Hepatocyte (in vitro differentiated cells): ENCODE data around the gene CSH1. TPM values are rescaled to one million over a fixed set of nuclear protein-coding genes. Genes with fewer than 3 reads are reported as not detected.
"Not testable (repeated sequence)": the region's sequence is repeated elsewhere in the genome, so short reads cannot be mapped to it uniquely, and the experiment has no call there.

ENCODE experiments used
- DNase-seq: peaks from one replicate; pipeline ENCODE4 v3.0.0-alpha.2; 2016; ENCODE audit warnings: low spot score
- H2AFZ ChIP-seq: fragments of 200-600 bp; sonication (generic); 2 replicates; pipeline ENCODE4 v1.6.0; 2016; ENCODE audit warnings: antibody characterized with exemption, mild to moderate bottlenecking
- H3K27ac ChIP-seq: fragments of 200-600 bp; sonication (generic); 2 replicates; pipeline ENCODE4 v1.5.1; 2016; ENCODE audit warnings: mild to moderate bottlenecking
- H3K27me3 ChIP-seq: fragments of 200-600 bp; sonication (generic); 2 replicates; pipeline ENCODE4 v1.6.1; 2016
- H3K36me3 ChIP-seq: fragments of 200-600 bp; sonication (generic); replicated peaks from 2 replicates; pipeline ENCODE4 v1.5.1; 2016; ENCODE audit warnings: low read depth; ENCODE audit not compliant: insufficient read depth
- H3K4me1 ChIP-seq: fragments of 200-600 bp; sonication (generic); 2 replicates; pipeline ENCODE4 v1.5.1; 2016; ENCODE audit warnings: mild to moderate bottlenecking, moderate library complexity; ENCODE audit not compliant: insufficient read depth
- H3K4me2 ChIP-seq: fragments of 200-600 bp; sonication (generic); 2 replicates; pipeline ENCODE4 v1.6.0; 2016
- H3K4me3 ChIP-seq: fragments of 200-600 bp; sonication (generic); 2 replicates; pipeline ENCODE4 v1.5.1; 2016; ENCODE audit warnings: mild to moderate bottlenecking
- H3K79me2 ChIP-seq: fragments of 200-600 bp; sonication (generic); 2 replicates; pipeline ENCODE4 v1.6.0; 2017; ENCODE audit warnings: mild to moderate bottlenecking
- H3K9me2 ChIP-seq: fragments of 200-600 bp; sonication (generic); replicated peaks from 2 replicates; pipeline ENCODE4 v1.6.0; 2017; ENCODE audit warnings: mild to moderate bottlenecking; ENCODE audit not compliant: insufficient read depth
- H3K9me3 ChIP-seq: fragments of 200-600 bp; sonication (generic); 2 replicates; pipeline ENCODE4 v1.5.1; 2016; ENCODE audit warnings: low read depth, mild to moderate bottlenecking
- H4K20me1 ChIP-seq: fragments of 200-600 bp; sonication (generic); 2 replicates; pipeline ENCODE4 v1.6.0; 2016; ENCODE audit warnings: mild to moderate bottlenecking; ENCODE audit not compliant: insufficient read depth, poor library complexity, severe bottlenecking
- CTCF ChIP-seq: fragments of 200-600 bp; sonication (generic); IDR thresholded peaks from 2 replicates; pipeline ENCODE4 v1.5.1; 2016; ENCODE audit warnings: antibody characterized with exemption, mild to moderate bottlenecking; ENCODE audit not compliant: poor library complexity
- WGBS: methylation state at CpG from one replicate; pipeline ENCODE4 v1.1.6; 2016; ENCODE audit warnings: low lambda C conversion rate; ENCODE audit errors: missing lambda C conversion rate; 5-methylcytosine and 5-hydroxymethylcytosine counted together
- polyA plus RNA-seq: library from polyadenylated mRNA; unstranded; fragments of >200 nt; fragmentation: Nextera tagmentation; extraction: Ambion mirVana; gene quantifications from 2 replicates; pipeline ENCODE4 v1.2.1, GENCODE V29; 2016
- total RNA-seq: library from RNA; depleted of rRNA; stranded (reverse); fragments of >200 nt; gene quantifications from 2 replicates; pipeline ENCODE4 v1.2.3, GENCODE V29; 2014

Gene CSH1
- total and polyA plus RNA-seq, 2 experiments from 2014 or later, result 1.1 TPM; not detected in 1

- H3K4me1 ChIP-seq, H3K4me2 ChIP-seq, H3K9me3 ChIP-seq, H3K4me3 ChIP-seq, H4K20me1 ChIP-seq, H3K36me3 ChIP-seq, H2AFZ ChIP-seq, H3K27me3 ChIP-seq, H3K79me2 ChIP-seq, H3K27ac ChIP-seq, H3K9me2 ChIP-seq, DNase-seq: not testable (repeated sequence)
- WGBS, result 93% methylated on average over 8 of the region's 10 CpGs
These were observed 1.6 kb downstream of the CSH1 start for GRCh38 chr17:63894821-63895220.

- not testable (repeated sequence) for H3K79me2 ChIP-seq, H4K20me1 ChIP-seq, H3K36me3 ChIP-seq, H3K9me2 ChIP-seq, H2AFZ ChIP-seq, H3K4me1 ChIP-seq, H3K9me3 ChIP-seq, H3K4me3 ChIP-seq, H3K27me3 ChIP-seq, DNase-seq, H3K4me2 ChIP-seq, H3K27ac ChIP-seq
- WGBS, result 67% methylated on average over 3 of the region's 3 CpGs
These were observed 2.4 kb downstream of the CSH1 start for GRCh38 chr17:63894021-63894420.

- not testable (repeated sequence) for H3K9me2 ChIP-seq, DNase-seq, H3K36me3 ChIP-seq, H3K4me3 ChIP-seq, H3K79me2 ChIP-seq, H2AFZ ChIP-seq, H3K27me3 ChIP-seq, H3K9me3 ChIP-seq, H3K27ac ChIP-seq, H3K4me1 ChIP-seq, H4K20me1 ChIP-seq, H3K4me2 ChIP-seq
- WGBS, result 55% methylated on average over 11 of the region's 11 CpGs
- TF ChIP-seq CTCF, result peak; percentile 25
These were observed 3.9 kb downstream of the CSH1 start for GRCh38 chr17:63892316-63893037.

GRCh38 chr17:63889026-63889848, 7.1 kb downstream of the CSH1 start:
- not testable (repeated sequence) for H3K9me2 ChIP-seq, H3K36me3 ChIP-seq, H2AFZ ChIP-seq, H3K9me3 ChIP-seq, H3K4me1 ChIP-seq, H3K79me2 ChIP-seq, H4K20me1 ChIP-seq, H3K4me2 ChIP-seq, H3K4me3 ChIP-seq, H3K27me3 ChIP-seq, H3K27ac ChIP-seq
- TF ChIP-seq CTCF, result peak; percentile 46
- WGBS, result 46% methylated on average over 13 of the region's 13 CpGs
- peak; percentile 48 for DNase-seq

GRCh38 chr17:63885119-63885518, 11.3 kb downstream of the CSH1 start:
- not testable (repeated sequence) for H3K36me3 ChIP-seq, H3K4me2 ChIP-seq, H2AFZ ChIP-seq, H3K9me3 ChIP-seq, H3K4me1 ChIP-seq, H4K20me1 ChIP-seq, H3K9me2 ChIP-seq, DNase-seq, H3K4me3 ChIP-seq, H3K27ac ChIP-seq, H3K27me3 ChIP-seq, H3K79me2 ChIP-seq
- WGBS, result 94% methylated on average over 11 of the region's 11 CpGs

- H3K4me2 ChIP-seq, H3K9me2 ChIP-seq, H3K9me3 ChIP-seq, H4K20me1 ChIP-seq, H3K27ac ChIP-seq, H3K79me2 ChIP-seq, H2AFZ ChIP-seq, H3K4me3 ChIP-seq, H3K36me3 ChIP-seq, H3K27me3 ChIP-seq, DNase-seq, H3K4me1 ChIP-seq: not testable (repeated sequence)
- WGBS, result 87% methylated on average over 9 of the region's 9 CpGs
These were observed 13.7 kb downstream of the CSH1 start for GRCh38 chr17:63882626-63883126.
